NOMO-1 treated with DMSO at 0.1 percent for 48 hours (cell line): ENCODE data around the gene TSPAN2.

Experiments used
- DNase-seq: peaks from one replicate; lab custom pipeline; 2025; ENCODE audit not compliant: unreplicated experiment; lab: John Stamatoyannopoulos, UW

TSPAN2 gene

DNA sequence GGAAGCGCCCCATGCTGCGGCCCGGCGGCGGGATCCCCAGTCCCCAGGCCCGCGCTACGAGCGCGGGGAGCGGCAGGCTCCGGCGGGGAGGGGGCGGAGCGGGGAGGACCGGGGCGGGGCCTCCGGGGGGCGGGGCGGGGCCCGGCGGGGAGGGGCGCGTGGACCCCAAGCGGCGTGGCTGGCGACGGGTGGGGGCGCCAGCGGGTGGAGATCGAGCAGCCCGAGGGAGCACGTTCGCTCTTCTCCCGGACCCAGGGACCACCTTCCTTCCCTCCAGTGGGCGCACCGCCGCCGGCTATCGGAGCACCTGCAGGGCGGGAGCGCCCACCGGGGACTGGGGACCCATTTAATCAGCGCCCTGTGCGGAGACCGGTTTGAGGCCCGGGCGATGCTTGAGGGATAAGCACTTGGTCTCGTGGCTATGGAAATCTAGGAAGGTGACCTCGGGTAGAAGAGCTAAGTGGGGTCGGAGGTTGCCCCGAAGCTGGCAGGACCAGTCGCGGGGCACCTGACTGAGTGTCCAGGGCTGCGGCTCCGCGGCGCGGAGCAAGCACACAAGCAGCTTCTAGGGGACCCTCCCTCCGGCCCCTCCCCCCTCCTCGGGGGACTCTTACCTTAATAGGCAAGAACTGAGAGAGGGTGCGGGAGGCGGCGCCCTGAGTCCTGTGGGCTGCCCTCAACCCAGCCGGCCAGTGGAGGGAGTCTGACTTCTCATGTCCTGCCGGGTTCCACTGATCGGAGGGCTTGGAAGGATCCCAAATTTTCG, at the start of gene TSPAN2:
Gene TSPAN2 (minus strand): TSS at position 84 of the 766 bp plus-strand sequence. CDS start 71 bp downstream, at position 13.
- DNase-seq, result peak; percentile 31

DNA sequence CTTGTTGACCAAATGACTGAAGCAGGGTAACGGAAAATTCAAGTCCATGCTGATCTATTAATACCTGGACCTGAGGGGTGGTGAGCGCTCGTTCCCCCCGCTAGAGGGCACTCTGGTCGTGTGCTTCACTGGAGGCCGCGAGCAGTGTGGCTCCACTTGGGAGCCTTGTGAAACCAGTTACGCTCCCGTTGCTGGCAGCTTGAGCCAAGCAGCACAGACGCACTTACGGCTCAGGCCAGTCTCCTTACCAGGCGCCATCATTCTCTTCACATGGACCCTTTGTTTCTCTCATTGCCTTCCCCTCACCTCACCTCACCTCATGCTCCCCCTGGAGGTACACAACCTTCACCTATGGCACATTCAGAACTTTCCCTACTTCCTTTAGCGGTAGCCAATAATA, 49.7 kb upstream of the TSPAN2 start:
- peak; percentile 65 for DNase-seq

DNA sequence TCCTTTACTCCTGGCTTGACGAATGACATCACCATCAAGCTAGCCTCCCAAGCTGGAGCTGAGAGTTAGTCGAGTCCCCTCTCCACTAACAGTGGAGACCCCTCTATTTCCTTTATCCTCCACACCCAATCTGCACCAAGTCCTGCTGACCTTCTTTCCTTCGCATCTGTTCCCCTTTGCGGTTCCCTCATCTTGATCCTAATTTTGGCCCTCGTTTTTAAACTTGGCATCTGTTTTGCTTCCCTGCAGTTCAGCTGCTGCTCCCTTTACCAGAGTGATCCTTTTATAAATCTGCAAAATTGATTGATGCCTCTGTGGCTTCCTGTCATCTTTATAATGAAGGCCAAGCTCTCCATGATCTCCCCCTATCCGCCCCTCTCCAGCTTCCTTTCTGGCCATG, 49.0 kb upstream of the TSPAN2 start:
- no peak for DNase-seq

DNA sequence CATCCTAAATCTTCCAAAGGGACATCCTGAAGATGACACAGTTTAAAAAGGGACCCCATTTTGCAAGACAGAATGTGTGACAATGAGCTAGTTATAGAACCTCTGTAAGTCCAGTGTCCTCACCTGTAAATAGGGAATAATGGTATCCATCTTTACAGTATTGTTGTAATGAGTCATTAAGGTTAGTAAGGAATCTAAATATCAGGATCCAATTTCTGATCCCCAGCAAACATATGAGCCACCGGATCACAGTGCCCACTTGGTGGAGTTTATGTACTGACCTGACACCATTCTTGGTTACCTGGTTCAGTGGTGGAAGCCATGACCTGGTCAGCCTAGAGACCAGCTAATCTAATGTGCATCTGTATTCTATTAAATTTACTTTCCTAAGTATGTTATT, 47.9 kb upstream of the TSPAN2 start:
- no peak for DNase-seq

DNA sequence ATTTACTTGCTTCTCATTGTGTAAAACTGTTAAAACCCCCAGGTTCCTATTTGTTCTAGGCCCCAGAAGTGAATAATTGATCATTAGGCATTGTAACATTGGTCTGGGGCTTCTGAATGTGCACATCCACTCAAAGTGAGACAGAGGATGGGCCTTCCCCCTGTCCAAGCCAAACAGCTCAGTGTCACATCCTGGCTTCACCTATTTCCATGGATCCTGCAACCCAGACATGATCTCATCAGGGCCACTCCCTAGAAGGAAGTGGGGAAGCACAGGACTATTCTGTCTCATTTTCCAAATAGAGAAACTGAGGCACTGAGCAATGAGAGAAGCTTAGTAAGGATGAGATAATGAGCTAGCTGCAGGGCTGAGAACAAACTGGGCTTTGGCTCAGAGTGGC, 47.4 kb upstream of the TSPAN2 start:
- no peak for DNase-seq

DNA sequence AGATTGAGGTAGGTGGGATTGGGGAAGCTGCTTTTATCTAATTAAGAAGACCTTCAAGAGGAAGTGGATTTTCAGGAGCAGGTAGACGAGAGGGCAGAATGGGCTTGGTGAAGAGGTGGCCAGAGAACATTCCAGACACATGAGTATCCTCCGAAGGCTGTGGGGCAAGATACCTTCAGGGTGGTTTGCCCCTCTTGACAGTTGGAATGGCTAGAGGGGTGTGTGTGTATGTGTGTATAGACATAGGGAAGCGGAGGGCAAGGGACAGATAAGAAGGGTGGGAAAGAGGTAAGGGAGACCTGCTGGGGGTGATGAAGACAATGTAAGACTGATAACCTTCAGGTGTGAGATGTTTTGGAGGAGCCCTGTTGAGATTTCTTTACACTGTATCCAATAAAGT, 46.8 kb upstream of the TSPAN2 start:
- no peak for DNase-seq

DNA sequence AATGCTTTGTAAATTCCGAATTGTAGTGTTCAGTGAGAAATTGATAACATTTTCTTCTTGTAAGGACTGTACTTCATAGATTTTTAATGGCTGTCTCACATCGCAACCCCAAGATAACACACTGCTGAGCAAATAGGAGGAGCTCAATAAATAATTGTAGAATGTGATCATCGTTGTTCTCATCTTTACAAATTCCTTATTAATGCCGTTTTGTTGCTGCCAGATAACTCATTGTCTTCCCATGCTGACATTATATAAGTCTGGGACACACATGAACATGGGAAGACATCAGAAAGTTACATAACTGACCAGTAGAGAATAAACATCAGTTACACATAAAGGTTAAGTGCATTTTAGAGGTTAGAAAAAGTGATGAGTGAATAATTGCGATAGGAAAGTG, 46.4 kb upstream of the TSPAN2 start:
- no peak for DNase-seq

DNA sequence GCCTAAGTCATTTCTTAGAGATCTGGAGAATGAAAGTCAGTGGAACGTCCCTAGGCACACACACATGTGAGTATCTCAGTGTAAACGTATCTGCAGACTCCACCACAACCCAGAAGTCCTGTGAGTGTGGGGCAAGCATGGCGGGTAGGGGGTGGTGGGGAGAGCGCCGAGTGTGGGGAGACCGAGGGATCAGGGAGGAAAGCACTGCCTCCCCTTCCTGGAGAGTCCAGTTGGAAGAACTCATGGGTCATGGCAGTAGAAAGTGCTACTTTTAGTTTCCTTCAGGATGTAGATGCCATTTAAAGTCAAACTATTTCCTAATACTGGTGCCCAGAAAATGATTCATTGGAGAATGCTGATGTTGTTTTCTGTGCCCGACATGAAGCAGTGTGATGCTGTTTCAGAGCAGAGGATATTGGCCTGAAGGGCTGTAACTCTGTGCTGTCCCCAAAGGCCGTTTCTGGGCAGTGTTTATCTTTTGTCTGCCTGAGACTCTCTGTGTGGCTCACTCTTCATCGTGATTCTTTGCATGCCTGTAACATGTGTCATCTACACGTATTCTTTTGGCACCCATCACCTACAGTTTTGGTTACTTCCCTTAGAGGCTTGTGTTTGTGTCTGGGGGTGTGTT, 45.7 kb upstream of the TSPAN2 start:
- no peak for DNase-seq

DNA sequence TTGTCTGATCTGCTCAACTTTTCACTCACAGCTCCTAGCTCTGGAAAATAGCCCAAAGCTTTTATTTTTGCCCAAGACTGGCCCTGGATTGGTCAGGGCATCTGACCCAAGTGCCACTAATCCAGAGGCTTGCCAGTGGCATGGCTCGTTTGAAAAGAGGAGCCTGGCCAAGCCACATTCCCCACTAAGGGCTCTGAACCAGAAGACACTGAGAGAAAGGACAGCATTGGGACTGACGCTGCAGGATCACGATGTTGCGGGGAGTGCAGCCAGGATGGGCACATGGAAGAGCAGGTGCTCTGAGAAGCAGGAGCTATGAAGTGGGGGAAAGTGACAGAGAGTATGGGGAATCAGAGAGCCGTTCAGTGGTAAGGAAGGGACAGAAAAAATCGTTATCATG, 44.9 kb upstream of the TSPAN2 start:
- no peak for DNase-seq

DNA sequence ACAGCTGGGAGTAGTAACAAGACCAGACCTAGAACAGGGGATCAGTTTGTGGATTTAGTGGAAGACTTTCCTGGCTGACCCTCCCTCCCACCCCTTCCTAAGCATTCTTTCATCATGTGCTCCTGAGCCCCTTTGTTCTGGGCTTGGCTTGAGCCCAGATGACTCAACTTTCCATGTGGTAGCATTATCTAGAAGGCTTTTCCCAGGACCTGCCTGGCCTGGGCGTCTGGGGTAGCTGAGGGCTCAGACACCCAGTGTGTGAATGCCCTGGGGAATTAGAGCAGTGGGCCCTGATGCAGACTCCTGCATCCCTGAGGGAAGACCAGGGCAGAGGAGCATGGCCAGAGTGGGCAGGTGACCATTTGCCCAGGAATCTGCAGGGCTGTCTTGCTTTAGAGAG, 44.1 kb upstream of the TSPAN2 start:
- DNase-seq, result no peak

DNA sequence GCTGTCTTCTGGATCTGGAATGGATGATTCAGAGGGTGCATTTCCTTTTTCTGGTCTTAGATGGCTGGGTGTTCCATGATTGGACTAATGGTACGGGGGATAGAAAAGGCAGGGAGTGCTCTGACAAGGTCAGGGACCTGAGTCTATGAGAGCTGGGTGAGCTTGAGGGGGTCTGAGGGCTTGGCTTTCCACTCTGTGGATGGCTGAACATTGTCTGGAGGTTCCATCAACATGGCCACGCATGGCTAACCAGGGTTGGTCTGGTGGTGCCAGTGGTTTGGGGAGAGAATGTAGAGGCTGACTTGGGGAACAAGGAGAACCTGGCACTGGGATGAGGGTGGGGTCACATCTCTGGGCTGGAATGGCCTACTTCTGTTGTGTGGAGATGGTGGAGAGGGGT, 41.5 kb upstream of the TSPAN2 start:
- DNase-seq, result no peak

DNA sequence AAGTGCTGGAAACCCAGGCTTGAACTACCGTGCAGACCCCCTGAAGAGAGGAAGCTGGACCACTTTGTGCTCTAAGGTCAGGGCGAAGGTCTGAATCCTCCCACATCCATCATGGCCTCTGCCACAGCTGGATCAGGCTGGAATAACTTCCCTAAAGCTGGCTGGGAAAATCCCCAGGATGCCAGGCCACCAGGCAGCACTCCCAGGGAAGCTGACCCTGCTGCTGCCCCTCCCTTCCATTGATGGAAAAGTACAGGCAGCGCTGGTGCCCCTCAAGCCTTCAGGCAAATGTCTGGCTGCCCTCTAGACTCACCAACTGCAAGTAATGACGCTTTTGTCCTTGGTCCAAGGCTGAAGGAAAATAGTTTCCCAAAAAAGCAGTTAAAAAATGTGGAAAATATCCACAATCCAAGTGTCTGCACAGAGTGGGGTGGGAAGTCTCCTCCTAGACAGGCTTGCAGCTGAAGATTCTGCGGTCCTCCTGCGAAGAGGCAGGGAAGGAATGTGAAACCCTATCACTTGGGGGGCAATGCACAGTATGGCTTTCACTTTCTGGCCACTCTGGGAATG, 39.9 kb upstream of the TSPAN2 start:
- DNase-seq, result no peak

DNA sequence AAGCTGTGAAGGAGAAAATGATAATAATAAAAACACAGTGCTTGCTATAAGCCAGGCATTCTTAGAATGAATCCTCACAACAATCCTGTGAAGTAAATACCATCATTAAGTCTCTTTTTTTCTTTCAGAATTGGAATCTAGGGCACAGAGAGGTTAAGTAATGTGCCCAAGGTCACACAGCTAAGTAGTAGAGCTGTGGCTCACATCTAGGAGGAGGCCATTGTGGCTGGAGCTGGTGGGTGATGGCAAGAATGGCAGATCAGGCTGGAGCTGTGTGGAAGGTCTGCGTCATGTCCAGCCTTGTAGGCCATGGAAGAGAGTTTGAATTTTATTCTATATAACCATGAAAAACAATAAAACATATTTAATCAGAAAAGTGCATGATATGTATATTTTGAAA, 38.2 kb upstream of the TSPAN2 start:
- DNase-seq, result no peak

DNA sequence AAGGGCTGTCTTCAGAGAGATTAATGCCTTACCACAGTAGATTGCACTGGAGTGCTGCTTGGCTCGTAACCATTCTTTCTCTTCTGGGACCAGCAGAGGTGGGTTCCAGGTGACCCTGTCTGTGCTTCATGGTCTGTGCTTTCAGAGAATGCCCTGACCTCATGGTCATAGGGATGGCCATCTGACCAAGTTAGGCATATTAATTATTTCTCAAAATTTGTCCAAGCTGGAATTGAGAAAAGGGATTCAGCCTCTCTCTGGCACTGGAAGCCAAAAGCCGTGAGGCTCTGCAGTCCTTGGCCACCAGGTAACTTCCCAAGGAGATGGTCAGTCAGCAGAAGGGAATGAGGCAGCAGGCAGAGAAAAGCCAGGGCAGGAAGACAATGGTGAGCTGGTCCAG, 37.2 kb upstream of the TSPAN2 start:
- DNase-seq, result no peak

DNA sequence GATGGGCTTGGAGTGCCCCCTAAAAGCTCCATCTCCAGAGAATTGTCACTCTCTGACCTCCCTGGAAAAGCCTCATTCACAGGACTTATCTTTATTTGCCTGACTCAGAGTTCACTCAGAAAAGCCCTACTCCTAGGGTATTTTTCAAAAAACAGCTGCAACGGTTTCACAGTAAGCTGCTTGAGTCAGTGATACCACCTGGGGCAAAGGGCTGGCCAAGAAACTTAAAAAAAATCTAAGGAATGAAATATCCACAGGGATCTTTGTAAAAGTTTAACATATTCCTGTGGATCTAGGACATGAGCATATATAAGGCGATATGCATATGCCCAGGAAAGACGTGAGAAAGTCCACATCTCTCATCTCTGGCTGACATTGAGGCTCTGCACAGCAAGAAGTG, 33.8 kb upstream of the TSPAN2 start:
- no peak for DNase-seq

DNA sequence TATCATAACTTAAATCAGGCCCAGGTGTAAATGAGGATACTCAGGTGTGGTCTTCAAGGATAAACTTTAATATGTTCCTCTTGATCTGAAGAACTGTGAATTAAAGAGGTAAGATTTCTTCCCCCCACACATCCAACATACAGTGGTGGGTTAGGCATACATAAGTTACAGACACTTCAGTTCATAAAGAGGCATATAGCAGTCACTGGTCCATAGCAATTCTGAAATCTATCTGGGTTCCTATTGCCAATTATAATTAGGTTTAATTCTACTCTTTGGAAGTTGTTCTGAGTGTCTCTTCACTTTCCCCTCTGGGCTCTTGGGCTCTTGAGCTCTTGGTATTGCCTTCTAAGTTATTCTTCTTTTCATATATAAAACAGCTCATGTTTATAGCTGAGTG, 32.5 kb upstream of the TSPAN2 start:
- DNase-seq, result no peak

DNA sequence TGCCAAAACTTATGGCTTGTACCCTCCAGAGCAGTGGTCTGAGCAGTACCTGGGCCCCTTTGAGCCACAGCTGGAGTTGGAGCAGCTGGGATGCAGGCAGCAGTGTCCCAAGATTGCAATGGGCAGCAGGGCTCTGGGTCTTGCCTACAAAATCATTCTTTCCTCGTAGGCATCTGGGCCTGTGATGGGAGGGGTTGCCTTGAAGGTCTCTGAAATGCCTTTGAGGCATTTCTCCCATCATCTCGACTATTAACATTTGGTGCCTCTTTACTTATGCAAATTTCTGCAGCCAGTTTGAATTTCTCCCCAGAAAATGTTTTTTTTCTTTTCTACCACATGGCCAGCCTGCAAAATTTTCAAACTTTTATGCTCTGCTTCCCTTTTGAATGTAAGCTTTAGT, 31.0 kb upstream of the TSPAN2 start:
- DNase-seq, result no peak

DNA sequence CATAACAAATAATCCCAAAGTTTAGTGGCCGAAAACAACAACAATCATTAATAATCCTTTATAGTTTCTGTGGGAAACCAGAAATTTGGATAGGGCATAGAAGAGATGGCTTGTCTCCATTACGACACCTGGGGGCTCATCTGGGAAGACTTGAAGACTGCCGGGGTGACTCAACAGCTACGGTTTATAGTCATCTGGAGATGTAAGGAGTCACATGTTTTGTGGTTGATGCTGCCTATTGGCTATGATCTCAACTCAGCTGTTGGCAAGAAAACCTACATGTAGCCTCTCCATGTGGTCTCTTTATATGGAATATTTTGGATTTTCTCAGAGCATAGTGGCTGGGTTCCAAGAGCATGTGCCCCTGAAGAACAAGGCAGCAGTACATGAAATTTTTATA, 29.3 kb upstream of the TSPAN2 start:
- no peak for DNase-seq

DNA sequence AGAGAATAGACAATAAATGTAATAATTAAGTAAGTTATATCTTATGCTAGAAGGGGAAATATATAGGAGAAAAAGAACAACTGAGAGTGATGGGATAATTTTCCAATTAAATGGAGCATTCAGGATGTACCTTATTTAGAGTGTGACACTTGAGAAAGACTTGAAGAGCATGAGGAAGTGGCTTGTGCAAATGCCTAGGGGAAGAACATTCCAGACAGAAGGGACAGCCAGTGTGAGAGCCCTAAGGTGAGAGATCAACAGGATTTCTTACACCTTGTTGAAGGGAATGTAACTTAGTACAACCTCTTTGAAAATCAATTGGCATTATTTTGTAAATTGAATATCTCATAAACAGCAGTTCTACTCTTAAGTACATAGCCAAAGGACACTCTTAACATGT, 28.8 kb upstream of the TSPAN2 start:
- no peak for DNase-seq

DNA sequence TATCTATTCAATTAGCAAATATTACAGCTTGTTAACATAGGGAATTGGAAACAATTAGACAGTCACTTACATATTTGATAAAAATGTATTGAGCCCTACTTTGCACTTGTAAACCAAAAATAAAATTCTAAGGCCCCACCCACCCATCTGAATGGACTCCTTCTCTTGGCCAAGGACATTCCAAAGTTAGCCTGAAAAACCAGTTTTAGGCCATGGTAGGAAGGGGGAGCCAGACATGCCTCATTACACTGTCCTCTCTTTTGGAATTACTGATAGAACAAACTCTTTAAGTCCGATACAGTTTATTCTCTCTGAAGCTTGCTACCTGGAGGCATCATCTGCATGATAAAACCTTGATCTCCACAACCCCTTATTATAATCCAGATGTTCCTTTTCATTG, 28.0 kb upstream of the TSPAN2 start:
- no peak for DNase-seq

DNA sequence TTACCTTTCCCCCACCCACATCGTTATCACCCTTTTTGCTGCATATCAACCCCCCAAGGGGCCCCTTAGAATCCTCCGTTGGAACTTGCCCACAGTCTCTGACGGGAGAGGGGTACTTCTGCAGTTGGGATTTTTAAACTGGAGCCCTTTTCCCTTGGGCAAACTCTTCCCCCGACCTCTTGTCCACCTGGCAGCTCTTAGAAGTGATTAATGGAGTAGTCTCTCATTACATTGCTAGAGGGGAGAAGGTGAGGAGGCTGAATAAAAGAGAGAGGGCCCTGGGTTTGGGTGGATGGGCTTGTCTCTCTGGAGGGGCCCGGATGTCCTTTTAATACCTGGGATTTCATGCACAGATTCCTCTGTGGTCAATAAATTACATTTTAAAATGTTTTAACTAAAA, 27.2 kb upstream of the TSPAN2 start:
- no peak for DNase-seq

DNA sequence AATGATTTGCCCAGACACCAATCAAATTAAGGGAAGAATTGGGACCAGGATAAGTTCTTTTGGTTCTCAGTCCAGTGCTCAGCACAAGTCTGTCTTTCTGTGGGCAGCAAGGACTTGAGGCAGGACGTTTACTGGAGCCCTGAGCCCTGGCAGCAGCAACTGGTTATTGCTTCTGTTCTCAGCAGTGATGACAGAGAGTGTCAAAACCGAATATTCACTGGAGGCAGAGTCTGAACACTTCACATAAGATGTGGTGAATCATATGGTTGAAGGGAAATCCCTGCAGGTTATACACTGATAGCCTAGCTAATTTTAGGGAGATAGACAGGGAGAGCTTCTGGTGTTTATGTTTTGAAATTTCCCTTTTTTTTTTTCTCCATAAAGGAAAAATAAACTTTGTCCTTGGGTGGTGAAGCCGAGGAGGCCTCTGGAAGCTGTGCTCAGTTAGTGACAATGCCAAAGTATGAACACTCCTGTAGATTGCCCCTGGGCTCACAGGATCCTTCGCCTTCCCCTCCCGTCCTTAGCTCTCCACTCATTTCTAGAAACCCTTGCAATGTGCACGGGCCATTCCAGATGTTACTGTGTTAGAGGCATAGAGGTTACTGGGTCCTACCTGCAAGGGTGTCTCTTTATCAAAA, 26.3 kb upstream of the TSPAN2 start:
- no peak for DNase-seq
